Calu3 (cell line): ENCODE measurements around the gene RRM1. TPM values are rescaled to one million over a fixed set of nuclear protein-coding genes. Genes with fewer than 3 reads are reported as not detected.

Source experiments
- BruUV-seq: library from RNA; stranded (reverse); fragments of 400-500 nt; replicated peaks from 2 replicates; lab custom pipeline; 2021; lab: Mats Ljungman, UMichigan
- CTCF ChIA-PET: fragments of 300-600 bp; sonication (Branson Sonifier 250); formaldehyde crosslinking; loops from one replicate; lab custom pipeline; 2022; ENCODE audit warnings: antibody characterized with exemption; lab: Charles Lee
- DNase-seq: peaks from one replicate; pipeline ENCODE4 v3.0.0; 2022
- H3K27ac Mint-ChIP-seq: one replicate; pipeline ENCODE4 v1.8.0; 2022; ENCODE audit warnings: mixed read lengths; ENCODE audit not compliant: unreplicated experiment
- H3K27me3 Mint-ChIP-seq: one replicate; pipeline ENCODE4 v1.8.0; 2022; ENCODE audit warnings: mixed read lengths; ENCODE audit not compliant: unreplicated experiment
- H3K36me3 Mint-ChIP-seq: one replicate; pipeline ENCODE4 v1.8.0; 2022; ENCODE audit warnings: mild to moderate bottlenecking, moderate library complexity, mixed read lengths; ENCODE audit not compliant: insufficient read depth, unreplicated experiment
- H3K4me1 Mint-ChIP-seq: one replicate; pipeline ENCODE4 v1.8.0; 2022; ENCODE audit warnings: mild to moderate bottlenecking, low read depth, mixed read lengths; ENCODE audit not compliant: unreplicated experiment
- H3K4me3 Mint-ChIP-seq: one replicate; pipeline ENCODE4 v1.8.0; 2022; ENCODE audit warnings: mild to moderate bottlenecking, low read depth, moderate library complexity, mixed read lengths; ENCODE audit not compliant: unreplicated experiment
- H3K9me3 Mint-ChIP-seq: one replicate; pipeline ENCODE4 v1.8.0; 2022; ENCODE audit warnings: low read depth, mixed read lengths; ENCODE audit not compliant: unreplicated experiment
- CTCF ChIP-seq: fragments of 200-600 bp; IDR thresholded peaks from one replicate; pipeline ENCODE4 v1.8.0; 2022; ENCODE audit warnings: antibody characterized with exemption; ENCODE audit not compliant: unreplicated experiment
- intact Hi-C: fragments of 100-400 bp; cut with micrococcal nuclease; formaldehyde crosslinking; loops from one replicate; pipeline ENCODE4 v1.10.0; 2022; ENCODE audit not compliant: unreplicated experiment
- total RNA-seq: library from RNA; stranded (reverse); gene quantifications from 2 replicates; pipeline ENCODE4 v1.2.3, GENCODE V29; 2022

The RRM1 gene
- total RNA-seq, 1 experiment from 2014 or later: 83.2 TPM

GRCh38 chr11:4065086-4065485 lies 29.5 kb upstream of the RRM1 start:
- no peaks in the 10 kb centered on the region for H3K36me3 Mint-ChIP-seq
- DNase-seq: no peak
- H3K4me3 Mint-ChIP-seq: no peak overlapping the region
- no peak overlapping the region for H3K27ac Mint-ChIP-seq
- H3K27me3 Mint-ChIP-seq: no peaks in the 10 kb centered on the region
- H3K4me1 Mint-ChIP-seq: no peaks in the 10 kb centered on the region
- intact Hi-C loops: no loop called here
- CTCF ChIA-PET: interaction anchor here (1.1 to 1.2 kb wide), 2 partner anchors 210 to 216 kb away, joined by 3 read pairs; partner anchors contain the start of gene STIM1
- BruUV-seq: no TSS peak
- no peak for TF ChIP-seq CTCF
- no peaks in the 10 kb centered on the region for H3K9me3 Mint-ChIP-seq

GRCh38 chr11:4065601-4066377 lies 28.8 kb upstream of the RRM1 start:
- DNase-seq: no peak
- CTCF ChIA-PET: interaction anchor here (1.2 to 3.1 kb wide), 2 partner anchors 211 to 216 kb away, joined by 3 to 12 read pairs; partner anchors contain the start of gene STIM1
- intact Hi-C loops: no loop called here
- Mint-ChIP-seq H3K36me3 (no peaks in the 10 kb centered on the region), H3K4me1 (no peaks in the 10 kb centered on the region), H3K27me3 (no peaks in the 10 kb centered on the region), H3K27ac (no peak overlapping the region), H3K9me3 (no peaks in the 10 kb centered on the region), H3K4me3 (no peak overlapping the region)
- BruUV-seq: no TSS peak
- TF ChIP-seq CTCF: no peak

- H3K36me3 Mint-ChIP-seq: no peaks in the 10 kb centered on the region
- CTCF ChIA-PET: interaction anchor here (3.1 kb wide), 1 partner anchor 218 kb away, joined by 12 read pairs; no protein-coding TSS in a partner anchor
- intact Hi-C loops: no loop called here
- DNase-seq: no peak
- no peak overlapping the region for H3K27ac Mint-ChIP-seq
- H3K4me1 Mint-ChIP-seq: no peaks in the 10 kb centered on the region
- no peak for TF ChIP-seq CTCF
- H3K27me3 Mint-ChIP-seq: no peaks in the 10 kb centered on the region
- no TSS peak for BruUV-seq
- no peak overlapping the region for H3K4me3 Mint-ChIP-seq
- no peaks in the 10 kb centered on the region for H3K9me3 Mint-ChIP-seq
Observed at GRCh38 chr11:4066910-4067309, 27.7 kb upstream of the RRM1 start.

GRCh38 chr11:4068962-4069361 lies 25.6 kb upstream of the RRM1 start:
- DNase-seq: no peak
- no TSS peak for BruUV-seq
- H3K4me3 Mint-ChIP-seq: no peak overlapping the region
- no peak overlapping the region for H3K27ac Mint-ChIP-seq
- H3K36me3 Mint-ChIP-seq: no peaks in the 10 kb centered on the region
- no peaks in the 10 kb centered on the region for H3K4me1 Mint-ChIP-seq
- no peak for TF ChIP-seq CTCF
- CTCF ChIA-PET: interaction anchor here (0.7 to 3.1 kb wide), 3 partner anchors 20 to 220 kb away, joined by 3 to 12 read pairs (median 4); no protein-coding TSS in a partner anchor
- intact Hi-C loops: no loop called here
- H3K9me3 Mint-ChIP-seq: no peaks in the 10 kb centered on the region
- no peaks in the 10 kb centered on the region for H3K27me3 Mint-ChIP-seq
